GM12865 (cell line): ENCODE measurements around the gene OR5K2.
A peak's percentile ranks its signal among the peaks of the same experiment; 100 is the strongest.

Source experiments
- DNase-seq: peaks from one replicate; pipeline ENCODE4 v3.0.0; 2010; ENCODE audit warnings: low read depth
- H3K4me3 ChIP-seq: 2 replicates; pipeline ENCODE4 v1.5.1; 2011; ENCODE audit warnings: mild to moderate bottlenecking, low read depth, low read length, control low read depth
- CTCF ChIP-seq: IDR thresholded peaks from 2 replicates; pipeline ENCODE4 v1.5.1; 2011; ENCODE audit warnings: low read length, control low read depth, low read depth, inconsistent platforms; ENCODE audit not compliant: insufficient read depth; ENCODE audit errors: missing control alignments

The OR5K2 gene

GRCh38 chr3:98530676-98531075 is 33.2 kb downstream of the OR5K2 start:
- peak; percentile 61 for DNase-seq
- no peak for TF ChIP-seq CTCF
- peak overlapping the region; percentile 72 for H3K4me3 ChIP-seq

- peak within 1 kb of the TSS; percentile 72 for H3K4me3 ChIP-seq
- DNase-seq: peak; percentile 91
- TF ChIP-seq CTCF: no peak
Observed at GRCh38 chr3:98531622-98532274, 34.3 kb downstream of the OR5K2 start, which contains the start of gene GPR15. Gene GPR15 (plus strand): TSS chr3:98531978. CDS start chr3:98532034, 56 bp downstream.

- peak; percentile 75 for DNase-seq
- H3K4me3 ChIP-seq: peak overlapping the region; percentile 72
- TF ChIP-seq CTCF: no peak
Observed at GRCh38 chr3:98532275-98532637, 34.8 kb downstream of the OR5K2 start.

GRCh38 chr3:98532709-98533571 is 35.5 kb downstream of the OR5K2 start:
- peak; percentile 66 for DNase-seq
- TF ChIP-seq CTCF: no peak
- H3K4me3 ChIP-seq: peak overlapping the region; percentile 72

- peak overlapping the region; percentile 72 for H3K4me3 ChIP-seq
- TF ChIP-seq CTCF: no peak
- DNase-seq: peak; percentile 49
Observed at GRCh38 chr3:98534168-98534567, 36.7 kb downstream of the OR5K2 start.

GRCh38 chr3:98534734-98535133 is 37.3 kb downstream of the OR5K2 start:
- H3K4me3 ChIP-seq: peak overlapping the region; percentile 72
- TF ChIP-seq CTCF: no peak
- DNase-seq: no peak
